HEK293T (cell line): ENCODE data around the gene MROH2A.

Experiments used
- CTCF ChIA-PET: fragments of 350-600 bp; formaldehyde crosslinking; extraction: SDS; loops from one replicate; lab custom pipeline; 2021; ENCODE audit warnings: antibody characterized with exemption, inconsistent platforms; lab: Yijun Ruan, JAX
- POLR2A ChIA-PET: fragments of 350-600 bp; formaldehyde crosslinking; extraction: SDS; loops from one replicate; lab custom pipeline; 2020; ENCODE audit warnings: antibody characterized with exemption, inconsistent platforms; lab: Yijun Ruan, JAX
- DNase-seq: peaks from one replicate; pipeline ENCODE4 v3.0.0; 2012; ENCODE audit warnings: mixed read lengths; ENCODE audit errors: extremely low spot score
- ARNT ChIP-seq: fragments of 450-650 bp; IDR thresholded peaks from 2 replicates; pipeline ENCODE4 v1.6.1; 2017; ENCODE audit warnings: mild to moderate bottlenecking
- BHLHE40 ChIP-seq: fragments of 450-650 bp; IDR thresholded peaks from 2 replicates; pipeline ENCODE4 v1.6.1; 2016; ENCODE audit warnings: mild to moderate bottlenecking, moderate library complexity, borderline replicate concordance
- CTBP1 ChIP-seq: fragments of 450-650 bp; IDR thresholded peaks from 2 replicates; pipeline ENCODE4 v1.6.1; 2016; ENCODE audit warnings: borderline replicate concordance
- ELF4 ChIP-seq: fragments of 450-650 bp; IDR thresholded peaks from 2 replicates; pipeline ENCODE4 v1.6.1; 2017; ENCODE audit warnings: antibody characterized with exemption
- FOXA1 ChIP-seq: fragments of 450-650 bp; IDR thresholded peaks from 2 replicates; pipeline ENCODE4 v1.6.1; 2016; ENCODE audit warnings: mild to moderate bottlenecking
- FOXK2 ChIP-seq: fragments of 450-650 bp; IDR thresholded peaks from 2 replicates; pipeline ENCODE4 v1.6.1; 2016; ENCODE audit warnings: mild to moderate bottlenecking
- FOXM1 ChIP-seq: fragments of 450-650 bp; IDR thresholded peaks from 2 replicates; pipeline ENCODE4 v1.6.1; 2017; ENCODE audit warnings: mild to moderate bottlenecking, borderline replicate concordance
- HDGF ChIP-seq: fragments of 450-650 bp; IDR thresholded peaks from 2 replicates; pipeline ENCODE4 v1.6.1; 2017; ENCODE audit warnings: antibody characterized with exemption, borderline replicate concordance
- L3MBTL2 ChIP-seq: fragments of 450-650 bp; conservative IDR thresholded peaks from 2 replicates; pipeline ENCODE4 v1.6.1; 2016; ENCODE audit warnings: mild to moderate bottlenecking
- LEF1 ChIP-seq: fragments of 450-650 bp; IDR thresholded peaks from 2 replicates; pipeline ENCODE4 v1.6.1; 2017; ENCODE audit warnings: mild to moderate bottlenecking, borderline replicate concordance
- NFRKB ChIP-seq: fragments of 450-650 bp; IDR thresholded peaks from 2 replicates; pipeline ENCODE4 v1.6.1; 2016; ENCODE audit warnings: mild to moderate bottlenecking, moderate library complexity
- SP1 ChIP-seq: fragments of 450-650 bp; IDR thresholded peaks from 2 replicates; pipeline ENCODE4 v1.6.1; 2017
- SUZ12 ChIP-seq: fragments of 450-650 bp; IDR thresholded peaks from 2 replicates; pipeline ENCODE4 v1.6.1; 2016; ENCODE audit warnings: mild to moderate bottlenecking
- TARDBP ChIP-seq: fragments of 450-650 bp; IDR thresholded peaks from 2 replicates; pipeline ENCODE4 v1.6.1; 2016
- ZNF384 ChIP-seq: fragments of 450-650 bp; IDR thresholded peaks from 2 replicates; pipeline ENCODE4 v1.6.1; 2016
- TF ChIP-seq, protein P1 (sequence below): fragments of 450-650 bp; IDR thresholded peaks from 2 replicates; pipeline ENCODE4 v1.6.1; 2016

Gene MROH2A

DNA sequence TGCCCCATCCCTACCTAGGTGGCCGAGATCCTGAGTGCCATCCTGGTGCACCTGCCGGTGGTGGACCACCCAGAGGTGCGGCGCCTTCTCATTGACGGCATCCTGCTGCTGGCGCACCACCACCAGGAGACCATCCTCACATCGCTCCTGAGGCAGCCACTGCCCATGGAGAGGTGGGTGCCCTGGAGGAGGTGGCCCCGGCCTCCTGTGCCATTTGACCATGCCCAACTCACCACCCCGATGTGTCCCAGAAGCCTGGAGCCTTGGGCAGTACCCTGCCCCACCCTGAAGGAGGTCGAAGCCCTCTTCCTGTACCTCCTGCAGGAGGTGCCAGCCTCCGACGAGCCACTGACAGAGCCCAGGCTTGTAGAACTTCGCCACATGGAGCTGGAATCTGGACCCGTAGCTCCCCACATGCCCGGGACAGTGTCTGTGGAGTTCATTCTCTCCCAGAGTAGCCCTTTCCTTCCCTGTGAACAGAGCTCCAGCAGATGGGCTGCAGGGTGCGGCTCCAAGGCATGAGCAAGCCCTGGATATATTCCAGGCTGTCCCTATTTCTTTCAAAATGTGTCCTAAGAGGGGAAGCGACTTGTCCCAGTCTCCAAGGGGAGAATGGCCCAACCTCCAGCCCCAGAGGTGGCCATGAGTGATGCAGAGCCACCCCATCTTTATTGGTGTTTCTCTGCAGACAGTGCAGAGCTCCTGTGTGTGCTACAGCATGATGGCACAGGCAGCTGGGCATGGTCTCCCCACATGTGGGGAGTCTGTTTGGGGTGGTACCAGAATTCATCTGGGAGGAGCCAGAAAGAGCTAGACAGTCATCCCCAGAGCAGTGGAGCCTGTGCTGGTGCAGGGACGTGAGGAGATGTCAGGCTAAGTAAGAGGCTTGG lies 42.0 kb downstream of the MROH2A start:
- DNase-seq, result no peak
- POLR2A ChIA-PET, result no interaction called here
- TF ChIP-seq NFRKB, result no peak
- TF ChIP-seq L3MBTL2, result no peak
- TF ChIP-seq ZNF384, result no peak
- TF ChIP-seq, protein P1, sequence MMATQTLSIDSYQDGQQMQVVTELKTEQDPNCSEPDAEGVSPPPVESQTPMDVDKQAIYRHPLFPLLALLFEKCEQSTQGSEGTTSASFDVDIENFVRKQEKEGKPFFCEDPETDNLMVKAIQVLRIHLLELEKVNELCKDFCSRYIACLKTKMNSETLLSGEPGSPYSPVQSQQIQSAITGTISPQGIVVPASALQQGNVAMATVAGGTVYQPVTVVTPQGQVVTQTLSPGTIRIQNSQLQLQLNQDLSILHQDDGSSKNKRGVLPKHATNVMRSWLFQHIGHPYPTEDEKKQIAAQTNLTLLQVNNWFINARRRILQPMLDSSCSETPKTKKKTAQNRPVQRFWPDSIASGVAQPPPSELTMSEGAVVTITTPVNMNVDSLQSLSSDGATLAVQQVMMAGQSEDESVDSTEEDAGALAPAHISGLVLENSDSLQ, result no peak
- TF ChIP-seq HDGF, result no peak
- TF ChIP-seq FOXA1, result no peak
- no peak for TF ChIP-seq FOXK2
- no peak for TF ChIP-seq TARDBP
- no peak for TF ChIP-seq LEF1
- no peak for TF ChIP-seq SP1
- no peak for TF ChIP-seq FOXM1
- TF ChIP-seq SUZ12, result no peak
- no peak for TF ChIP-seq ELF4
- no peak for TF ChIP-seq ARNT
- TF ChIP-seq BHLHE40, result no peak
- TF ChIP-seq CTBP1, result no peak
- CTCF ChIA-PET, result interaction anchor here (0.6 kb wide), 1 partner anchor 386 kb away, joined by 3 read pairs; no protein-coding TSS in a partner anchor

- DNase-seq, result no peak
- ChIA-PET POLR2A (no interaction called here), CTCF (interaction anchor here (0.6 kb wide), 1 partner anchor 387 kb away, joined by 3 read pairs; no protein-coding TSS in a partner anchor)
- TF ChIP-seq SUZ12, result no peak
- TF ChIP-seq ZNF384, result no peak
- no peak for TF ChIP-seq FOXM1
- no peak for TF ChIP-seq ARNT
- TF ChIP-seq SP1, result no peak
These were observed 42.6 kb downstream of the MROH2A start for GRCh38 chr2:233820774-233821105.

DNA sequence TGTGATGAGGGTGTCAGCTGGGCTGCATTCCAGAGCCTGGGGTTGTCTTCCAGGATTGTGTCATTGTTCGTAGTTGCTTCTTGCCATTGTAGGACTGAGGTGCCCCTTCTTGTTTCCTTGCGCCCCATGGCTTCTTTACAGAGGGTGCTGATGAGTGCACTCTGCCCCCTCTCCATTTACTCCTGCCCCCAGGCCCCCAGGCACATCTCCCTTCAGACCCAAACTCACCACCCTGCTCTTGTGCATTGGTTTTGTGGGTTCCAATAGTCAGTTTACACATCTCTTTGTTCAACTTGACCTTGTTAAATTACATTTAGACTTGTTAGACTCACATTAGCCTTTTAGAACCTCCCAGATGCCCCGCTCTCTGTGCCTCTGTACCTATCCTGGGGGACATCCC lies 43.1 kb downstream of the MROH2A start:
- POLR2A ChIA-PET, result no interaction called here
- TF ChIP-seq NFRKB (no peak), HDGF (no peak), CTBP1 (no peak), TARDBP (no peak), SP1 (no peak), FOXM1 (no peak), ARNT (no peak), FOXK2 (no peak), ZNF384 (no peak), FOXA1 (no peak), L3MBTL2 (no peak), SUZ12 (no peak), BHLHE40 (no peak), ELF4 (no peak), LEF1 (no peak)
- TF ChIP-seq, protein P1, result no peak
- CTCF ChIA-PET, result no interaction called here
- no peak for DNase-seq

GRCh38 chr2:233821709-233822100 lies 43.6 kb downstream of the MROH2A start:
- POLR2A ChIA-PET, result no interaction called here
- TF ChIP-seq, protein P1, result no peak
- no peak for DNase-seq
- CTCF ChIA-PET, result interaction anchor here (1.1 kb wide), 1 partner anchor 21 kb away, joined by 3 read pairs; no protein-coding TSS in a partner anchor

DNA sequence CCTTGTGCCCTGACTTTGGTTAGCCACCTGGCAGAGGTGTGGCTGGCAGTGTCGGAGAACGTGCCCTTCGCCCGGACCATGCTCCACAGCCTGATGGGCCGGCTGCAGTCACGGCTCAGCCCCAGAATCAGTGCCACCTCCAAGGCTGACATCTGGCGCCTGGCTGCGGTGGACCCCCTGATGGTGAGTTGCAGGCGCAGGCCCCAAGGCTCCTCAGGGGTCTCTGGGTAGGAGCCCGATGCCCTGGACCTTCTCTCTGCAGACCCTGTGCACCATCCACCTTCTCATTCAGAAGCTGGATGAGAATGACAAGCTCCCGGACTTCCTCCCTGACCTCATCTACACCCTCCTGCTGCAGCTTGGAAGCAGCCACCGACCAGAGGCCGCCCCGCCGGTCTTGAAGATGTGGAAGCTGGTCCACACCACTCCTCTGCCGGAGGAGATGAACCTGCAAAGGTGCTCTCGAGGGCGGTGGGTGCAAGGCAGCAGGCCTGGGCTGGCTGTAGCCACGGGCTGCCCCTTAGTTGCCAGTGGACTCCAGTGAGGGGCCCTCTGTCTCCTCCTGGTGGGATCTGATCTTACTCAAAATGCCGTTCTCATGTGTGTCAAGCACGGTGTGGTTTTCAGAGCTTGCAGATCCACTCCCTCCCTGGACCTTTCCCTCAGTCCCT lies 44.1 kb downstream of the MROH2A start:
- POLR2A ChIA-PET, result no interaction called here
- no peak for DNase-seq
- CTCF ChIA-PET, result interaction anchor here (1.1 kb wide), 1 partner anchor 21 kb away, joined by 3 read pairs; no protein-coding TSS in a partner anchor
- TF ChIP-seq NFRKB (no peak), ELF4 (no peak), L3MBTL2 (no peak), SUZ12 (no peak), ZNF384 (no peak)

GRCh38 chr2:233822781-233823730 lies 44.9 kb downstream of the MROH2A start:
- DNase-seq, result no peak
- ChIA-PET POLR2A (no interaction called here), CTCF (interaction anchor here (1.1 to 1.4 kb wide), 2 partner anchors 10 to 22 kb away, joined by 3 to 5 read pairs; no protein-coding TSS in a partner anchor)

More at GRCh38 chr2:233822781-233823730, 44.9 kb downstream of the MROH2A start:
- TF ChIP-seq FOXA1 (no peak), ZNF384 (no peak), ARNT (no peak), NFRKB (no peak), TARDBP (no peak), L3MBTL2 (no peak), BHLHE40 (no peak), SUZ12 (no peak), FOXM1 (no peak), SP1 (no peak)
- TF ChIP-seq, protein P1, result no peak
